SU-DHL-6 (cell line): ENCODE data around the gene STK32B.

Experiments used
- H2AFZ ChIP-seq: fragments of 200-600 bp; sonication (generic); 2 replicates; pipeline ENCODE4 v1.6.1; 2014; ENCODE audit warnings: low read depth, mild to moderate bottlenecking, moderate library complexity, mixed read lengths, antibody characterized with exemption, low read length; ENCODE audit not compliant: severe bottlenecking
- H3F3A ChIP-seq: fragments of 200-600 bp; shearing (Covaris generic); 2 replicates; pipeline ENCODE4 v1.6.0; 2016; ENCODE audit warnings: antibody characterized with exemption, mild to moderate bottlenecking; ENCODE audit not compliant: insufficient read depth
- H3K27ac ChIP-seq: fragments of 200-600 bp; sonication (generic); 2 replicates; pipeline ENCODE4 v1.5.1; 2016; ENCODE audit warnings: low read depth, mild to moderate bottlenecking, low read length, moderate library complexity, mixed read lengths
- H3K27me3 ChIP-seq: fragments of 200-600 bp; sonication (generic), shearing (Covaris generic); 2 replicates; pipeline ENCODE4 v1.6.0; 2014; ENCODE audit warnings: mild to moderate bottlenecking, low read length
- H3K36me3 ChIP-seq: fragments of 200-600 bp; sonication (generic); 2 replicates; pipeline ENCODE4 v1.6.1; 2014; ENCODE audit warnings: mild to moderate bottlenecking, low read length, mixed read lengths
- H3K4me2 ChIP-seq: fragments of 300-600, 200-600 bp; shearing (Covaris generic), sonication (generic); 2 replicates; pipeline ENCODE4 v1.6.0; 2014; ENCODE audit warnings: low read length, low read depth, mild to moderate bottlenecking; ENCODE audit not compliant: poor library complexity, severe bottlenecking
- H3K4me3 ChIP-seq: fragments of 200-600 bp; sonication (generic); 2 replicates; pipeline ENCODE4 v1.5.1; 2014; ENCODE audit warnings: antibody characterized with exemption, low read length, mild to moderate bottlenecking, mixed read lengths; ENCODE audit not compliant: insufficient read depth, poor library complexity, severe bottlenecking
- H3K79me2 ChIP-seq: fragments of 200-600 bp; sonication (generic); 2 replicates; pipeline ENCODE4 v1.6.1; 2014; ENCODE audit warnings: mild to moderate bottlenecking, low read length, moderate library complexity; ENCODE audit not compliant: insufficient read depth
- H3K9ac ChIP-seq: fragments of 200-600 bp; sonication (generic); 2 replicates; pipeline ENCODE4 v1.7.0; 2014; ENCODE audit warnings: mild to moderate bottlenecking, low read length
- H3K9me2 ChIP-seq: fragments of 200-600 bp; sonication (generic); replicated peaks from 2 replicates; pipeline ENCODE4 v1.6.1; 2014; ENCODE audit warnings: low read length; ENCODE audit not compliant: insufficient read depth
- H3K9me3 ChIP-seq: fragments of 200-600 bp; sonication (generic); 2 replicates; pipeline ENCODE4 v1.6.1; 2014; ENCODE audit warnings: low read length, mixed read lengths; ENCODE audit not compliant: insufficient read depth
- H4K20me1 ChIP-seq: fragments of 200-600 bp; sonication (generic); 2 replicates; pipeline ENCODE4 v1.6.1; 2014; ENCODE audit warnings: low read depth, mild to moderate bottlenecking, antibody characterized with exemption, low read length, moderate library complexity, mixed read lengths
- CTCF ChIP-seq: fragments of 200-600 bp; sonication (generic); IDR thresholded peaks from one replicate; pipeline ENCODE4 v1.5.1; 2017; ENCODE audit warnings: antibody characterized with exemption, mild to moderate bottlenecking, low read length, moderate library complexity; ENCODE audit not compliant: insufficient read depth, poor library complexity, severe bottlenecking
- EZH2phosphoT487 ChIP-seq: fragments of 200-600 bp; sonication (generic), shearing (Covaris generic); conservative IDR thresholded peaks from 2 replicates; pipeline ENCODE4 v1.6.1; 2018; ENCODE audit warnings: mild to moderate bottlenecking, antibody characterized with exemption, low read length, moderate library complexity, mixed read lengths

The STK32B gene

GRCh38 chr4:5164221-5164912 lies 113.1 kb downstream of the STK32B start:
- Histone ChIP-seq H2AFZ (no peak overlapping the region), H3K27ac (no peak overlapping the region), H3K4me3 (no peak overlapping the region), H3K27me3 (no peaks in the 10 kb centered on the region), H3F3A (no peaks in the 10 kb centered on the region), H3K9me3 (no peaks in the 10 kb centered on the region), H4K20me1 (no peaks in the 10 kb centered on the region), H3K9me2 (no peaks in the 10 kb centered on the region), H3K36me3 (no peaks in the 10 kb centered on the region), H3K4me2 (no peak overlapping the region), H3K79me2 (no peaks in the 10 kb centered on the region), H3K9ac (no peak overlapping the region)
- TF ChIP-seq EZH2phosphoT487 (no peak), CTCF (no peak)

- Histone ChIP-seq H2AFZ (no peak overlapping the region), H3K79me2 (no peaks in the 10 kb centered on the region), H3F3A (no peaks in the 10 kb centered on the region), H3K9me3 (no peaks in the 10 kb centered on the region), H3K4me3 (no peak overlapping the region), H3K9ac (no peak overlapping the region), H3K9me2 (no peaks in the 10 kb centered on the region), H4K20me1 (no peaks in the 10 kb centered on the region), H3K4me2 (no peak overlapping the region), H3K27me3 (no peaks in the 10 kb centered on the region), H3K36me3 (no peaks in the 10 kb centered on the region), H3K27ac (no peak overlapping the region)
- no peak for TF ChIP-seq EZH2phosphoT487
- TF ChIP-seq CTCF, result no peak
These were observed 114.4 kb downstream of the STK32B start for GRCh38 chr4:5165420-5166369.

GRCh38 chr4:5166377-5166776 lies 115.1 kb downstream of the STK32B start:
- no peak overlapping the region for H3K4me3 ChIP-seq
- no peak overlapping the region for H3K9ac ChIP-seq
- H3K4me2 ChIP-seq, result no peak overlapping the region
- no peaks in the 10 kb centered on the region for H4K20me1 ChIP-seq
- H3K27ac ChIP-seq, result no peak overlapping the region
- no peaks in the 10 kb centered on the region for H3K9me2 ChIP-seq
- H3K36me3 ChIP-seq, result no peaks in the 10 kb centered on the region
- H3K27me3 ChIP-seq, result no peaks in the 10 kb centered on the region
- no peaks in the 10 kb centered on the region for H3K79me2 ChIP-seq
- no peaks in the 10 kb centered on the region for H3K9me3 ChIP-seq
- TF ChIP-seq CTCF (no peak), EZH2phosphoT487 (no peak)
- H2AFZ ChIP-seq, result no peak overlapping the region
- H3F3A ChIP-seq, result no peaks in the 10 kb centered on the region
